ENCODE data around the gene CNKSR3.

Gene CNKSR3

GRCh38 chr6:154555073-154555677, 44.7 kb upstream of the CNKSR3 start:
- no peaks in the 10 kb centered on the region for H3K9me3 ChIP-seq (ENCODE audit: insufficient read depth, low read length, severe bottlenecking)
- H3K4me2 ChIP-seq (ENCODE audit: insufficient read depth, low read length): no peak overlapping the region
- no peaks in the 10 kb centered on the region for H3K36me3 ChIP-seq (ENCODE audit: insufficient read depth, low read length)
- no peaks in the 10 kb centered on the region for H3K27me3 ChIP-seq (ENCODE audit: insufficient read depth, low read length, poor library complexity)
- H4K20me1 ChIP-seq (ENCODE audit: insufficient read depth, low read length): no peaks in the 10 kb centered on the region
- H3K4me3 ChIP-seq (ENCODE audit: low read depth in 1 of 2, low read length in 2 of 2): no peak overlapping the region
- no peak overlapping the region for H3K9ac ChIP-seq (ENCODE audit: low read depth, low read length)
- H3K27ac ChIP-seq (ENCODE audit: low read length): no peak overlapping the region
- DNase-seq: no peak
- H2AFZ ChIP-seq (ENCODE audit: low read depth, low read length): no peak overlapping the region
- TF ChIP-seq CTCF (IDR thresholded peaks at IDR 0.05; ENCODE audit: borderline replicate concordance, extremely low read depth, low read length, poor library complexity, severe bottlenecking): no peak
- TF ChIP-seq EZH2 (IDR thresholded peaks at IDR 0.05; ENCODE audit: borderline replicate concordance, low read depth, low read length, severe bottlenecking): no peak
- H3K4me1 ChIP-seq (ENCODE audit: insufficient read depth, low read length): no peaks in the 10 kb centered on the region
- ATAC-seq (ENCODE audit: insufficient read depth, low read depth): no peak
- no peaks in the 10 kb centered on the region for H3K79me2 ChIP-seq (ENCODE audit: insufficient read depth, low read length)

GRCh38 chr6:154554491-154554890, 44.0 kb upstream of the CNKSR3 start:
- H2AFZ ChIP-seq (ENCODE audit: low read depth, low read length): no peak overlapping the region
- H3K4me3 ChIP-seq (ENCODE audit: low read depth in 1 of 2, low read length in 2 of 2): no peak overlapping the region
- no peaks in the 10 kb centered on the region for H3K9me3 ChIP-seq (ENCODE audit: insufficient read depth, low read length, severe bottlenecking)
- H3K36me3 ChIP-seq (ENCODE audit: insufficient read depth, low read length): no peaks in the 10 kb centered on the region
- H3K4me1 ChIP-seq (ENCODE audit: insufficient read depth, low read length): no peaks in the 10 kb centered on the region
- ATAC-seq (ENCODE audit: insufficient read depth, low read depth) (no peak), DNase-seq (no peak)
- no peaks in the 10 kb centered on the region for H4K20me1 ChIP-seq (ENCODE audit: insufficient read depth, low read length)
- H3K9ac ChIP-seq (ENCODE audit: low read depth, low read length): no peak overlapping the region
- H3K4me2 ChIP-seq (ENCODE audit: insufficient read depth, low read length): no peak overlapping the region
- H3K27me3 ChIP-seq (ENCODE audit: insufficient read depth, low read length, poor library complexity): no peaks in the 10 kb centered on the region
- H3K27ac ChIP-seq (ENCODE audit: low read length): no peak overlapping the region
- no peaks in the 10 kb centered on the region for H3K79me2 ChIP-seq (ENCODE audit: insufficient read depth, low read length)
- no peak for TF ChIP-seq EZH2 (IDR thresholded peaks at IDR 0.05; ENCODE audit: borderline replicate concordance, low read depth, low read length, severe bottlenecking)
- TF ChIP-seq CTCF (IDR thresholded peaks at IDR 0.05; ENCODE audit: borderline replicate concordance, extremely low read depth, low read length, poor library complexity, severe bottlenecking): no peak

GRCh38 chr6:154550779-154551178, 40.3 kb upstream of the CNKSR3 start:
- Histone ChIP-seq H3K36me3 (ENCODE audit: insufficient read depth, low read length) (no peaks in the 10 kb centered on the region), H2AFZ (ENCODE audit: low read depth, low read length) (no peak overlapping the region), H3K27me3 (ENCODE audit: insufficient read depth, low read length, poor library complexity) (no peaks in the 10 kb centered on the region), H3K27ac (ENCODE audit: low read length) (no peak overlapping the region), H3K79me2 (ENCODE audit: insufficient read depth, low read length) (no peaks in the 10 kb centered on the region), H3K4me3 (ENCODE audit: low read depth in 1 of 2, low read length in 2 of 2) (no peak overlapping the region), H3K9me3 (ENCODE audit: insufficient read depth, low read length, severe bottlenecking) (no peaks in the 10 kb centered on the region), H3K4me1 (ENCODE audit: insufficient read depth, low read length) (no peaks in the 10 kb centered on the region), H4K20me1 (ENCODE audit: insufficient read depth, low read length) (no peaks in the 10 kb centered on the region), H3K4me2 (ENCODE audit: insufficient read depth, low read length) (no peak overlapping the region), H3K9ac (ENCODE audit: low read depth, low read length) (no peak overlapping the region)
- ATAC-seq (ENCODE audit: insufficient read depth, low read depth) (no peak), DNase-seq (no peak)
- TF ChIP-seq EZH2 (IDR thresholded peaks at IDR 0.05; ENCODE audit: borderline replicate concordance, low read depth, low read length, severe bottlenecking): no peak

GRCh38 chr6:154549179-154549578, 38.7 kb upstream of the CNKSR3 start:
- H3K27me3 ChIP-seq (ENCODE audit: insufficient read depth, low read length, poor library complexity): no peaks in the 10 kb centered on the region
- DNase-seq: no peak
- no peak overlapping the region for H3K9ac ChIP-seq (ENCODE audit: low read depth, low read length)
- TF ChIP-seq EZH2 (IDR thresholded peaks at IDR 0.05; ENCODE audit: borderline replicate concordance, low read depth, low read length, severe bottlenecking): no peak
- TF ChIP-seq CTCF (IDR thresholded peaks at IDR 0.05; ENCODE audit: borderline replicate concordance, extremely low read depth, low read length, poor library complexity, severe bottlenecking): no peak
- H3K4me1 ChIP-seq (ENCODE audit: insufficient read depth, low read length): no peaks in the 10 kb centered on the region
- H3K4me2 ChIP-seq (ENCODE audit: insufficient read depth, low read length): no peak overlapping the region
- no peaks in the 10 kb centered on the region for H3K9me3 ChIP-seq (ENCODE audit: insufficient read depth, low read length, severe bottlenecking)
- no peak overlapping the region for H3K27ac ChIP-seq (ENCODE audit: low read length)
- no peaks in the 10 kb centered on the region for H3K36me3 ChIP-seq (ENCODE audit: insufficient read depth, low read length)
- H2AFZ ChIP-seq (ENCODE audit: low read depth, low read length): no peak overlapping the region
- H3K79me2 ChIP-seq (ENCODE audit: insufficient read depth, low read length): no peaks in the 10 kb centered on the region
- no peak overlapping the region for H3K4me3 ChIP-seq (ENCODE audit: low read depth in 1 of 2, low read length in 2 of 2)
- ATAC-seq (ENCODE audit: insufficient read depth, low read depth): no peak
- H4K20me1 ChIP-seq (ENCODE audit: insufficient read depth, low read length): no peaks in the 10 kb centered on the region

Data from DND-41 (cell line).